NCI-H146 treated with DMSO at 0.1 percent for 48 hours (cell line): ENCODE data around the gene NSUN7.

Source experiments
- DNase-seq: peaks from one replicate; lab custom pipeline; 2025; ENCODE audit not compliant: unreplicated experiment; lab: John Stamatoyannopoulos, UW

Gene NSUN7

DNA sequence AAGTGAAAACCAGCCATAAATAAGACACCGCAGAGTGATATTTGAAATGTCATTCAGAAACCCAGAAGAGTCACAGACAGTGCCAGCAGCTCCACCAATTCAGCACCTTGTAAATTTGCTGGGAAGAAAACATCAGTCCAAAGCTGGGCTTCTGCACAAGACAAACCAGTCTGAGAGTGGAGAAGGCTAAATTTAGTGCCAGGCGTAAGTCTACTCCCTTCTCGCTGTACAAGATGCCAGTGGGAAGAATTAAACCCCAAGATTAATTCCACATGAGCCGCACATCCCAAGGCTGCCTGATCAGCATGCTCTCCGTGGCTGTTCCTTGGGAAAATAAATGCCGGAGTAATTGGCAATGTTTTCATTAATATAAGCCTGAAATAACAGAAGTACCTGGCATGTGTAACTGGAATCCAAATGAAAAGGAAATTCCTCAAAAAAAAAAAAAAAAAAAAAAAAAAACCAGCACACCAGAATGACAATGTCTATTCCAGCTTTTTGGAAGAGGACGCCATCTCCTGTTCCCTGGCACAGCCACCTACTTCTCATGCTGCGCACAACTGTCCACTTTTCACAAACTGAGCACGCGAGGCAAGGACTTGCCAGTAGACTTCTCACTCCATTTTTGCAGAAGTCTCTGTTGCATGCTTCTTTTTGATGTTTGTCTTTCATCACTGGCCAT is 95.5 kb downstream of the NSUN7 start:
- no peak for DNase-seq

- no peak for DNase-seq
Observed at GRCh38 chr4:40846532-40846931, 96.8 kb downstream of the NSUN7 start.

GRCh38 chr4:40848251-40848650 is 98.5 kb downstream of the NSUN7 start:
- peak; percentile 92 for DNase-seq

DNA sequence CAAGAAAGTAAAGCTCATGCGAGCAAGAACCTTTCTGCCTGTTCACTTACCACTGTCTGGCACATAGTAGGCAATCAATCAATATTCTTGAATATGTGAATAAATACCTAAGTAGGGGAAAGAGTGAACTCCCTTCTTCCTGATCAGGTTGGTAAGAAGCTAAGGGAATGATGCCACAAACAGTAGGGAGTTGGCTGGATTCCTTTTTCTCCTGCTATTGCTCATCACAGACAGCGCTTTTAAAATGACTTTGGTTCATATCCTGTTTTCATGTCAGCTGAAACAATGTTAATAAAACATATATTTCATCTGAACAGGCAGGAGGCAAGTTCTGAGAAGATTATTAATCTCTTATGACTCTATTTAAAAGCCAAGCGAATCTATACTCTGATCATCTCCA is 99.2 kb downstream of the NSUN7 start:
- DNase-seq: no peak

- DNase-seq: no peak
Observed at GRCh38 chr4:40850496-40850895, 100.7 kb downstream of the NSUN7 start.

GRCh38 chr4:40856277-40856839 is 106.6 kb downstream of the NSUN7 start:
- no peak for DNase-seq

- DNase-seq: peak; percentile 59
Observed at GRCh38 chr4:40856840-40857362, 107.1 kb downstream of the NSUN7 start.

GRCh38 chr4:40857956-40858355 is 108.2 kb downstream of the NSUN7 start:
- DNase-seq: no peak

DNA sequence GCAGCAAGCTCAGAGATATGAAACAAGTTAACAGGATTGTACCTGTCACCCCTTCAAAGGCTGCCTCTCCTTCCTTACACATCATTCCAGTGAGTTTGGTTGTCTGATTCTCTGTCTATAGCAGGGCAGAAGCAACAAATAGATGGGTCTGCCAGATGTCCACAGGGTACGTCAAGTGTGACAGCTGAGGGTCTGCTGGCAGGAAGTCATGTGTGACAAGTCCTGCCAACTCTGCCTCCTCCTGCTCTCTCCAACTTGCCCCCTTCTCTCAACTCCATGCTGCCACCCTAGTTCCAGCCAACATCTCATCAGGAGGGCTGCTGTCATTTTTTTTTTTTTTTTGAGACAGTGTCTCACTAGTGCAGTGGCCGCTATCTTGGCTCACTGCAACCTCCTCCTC is 109.2 kb downstream of the NSUN7 start:
- no peak for DNase-seq
